DOHH2 (cell line): Measurements from ENCODE around the gene TYRO3.

Experiments used
- H3F3A ChIP-seq: fragments of 200-600 bp; sonication (generic), shearing (Covaris generic); 2 replicates; pipeline ENCODE4 v1.6.0; 2016; ENCODE audit warnings: antibody characterized with exemption, mild to moderate bottlenecking; ENCODE audit not compliant: control insufficient read depth, insufficient read depth
- H3K27ac ChIP-seq: fragments of 200-600 bp; sonication (generic); 2 replicates; pipeline ENCODE4 v1.5.1; 2014; ENCODE audit warnings: low read depth, mild to moderate bottlenecking, low read length, moderate library complexity
- H3K27me3 ChIP-seq: fragments of 200-600 bp; sonication (generic); 2 replicates; pipeline ENCODE4 v1.6.1; 2014; ENCODE audit warnings: mild to moderate bottlenecking, low read length, mixed read lengths; ENCODE audit not compliant: control insufficient read depth
- H3K36me3 ChIP-seq: fragments of 200-600 bp; sonication (generic); 2 replicates; pipeline ENCODE4 v1.6.1; 2014; ENCODE audit warnings: mild to moderate bottlenecking, low read length, moderate library complexity, mixed read lengths; ENCODE audit not compliant: control insufficient read depth
- H3K4me1 ChIP-seq: fragments of 200-600 bp; sonication (generic); 2 replicates; pipeline ENCODE4 v1.6.1; 2014; ENCODE audit warnings: mild to moderate bottlenecking, low read length, mixed read lengths; ENCODE audit not compliant: control insufficient read depth
- H3K4me2 ChIP-seq: fragments of 200-600 bp; sonication (generic); 2 replicates; pipeline ENCODE4 v1.6.0; 2014; ENCODE audit warnings: mild to moderate bottlenecking, low read length, moderate library complexity
- H3K4me3 ChIP-seq: fragments of 200-600 bp; sonication (generic); 2 replicates; pipeline ENCODE4 v1.5.1; 2014; ENCODE audit warnings: mild to moderate bottlenecking, low read length, mixed read lengths
- H3K79me2 ChIP-seq: fragments of 200-600 bp; sonication (generic); 2 replicates; pipeline ENCODE4 v1.6.1; 2014; ENCODE audit warnings: mild to moderate bottlenecking, low read length, mixed read lengths; ENCODE audit not compliant: control insufficient read depth
- H3K9me2 ChIP-seq: fragments of 200-600 bp; sonication (generic); replicated peaks from 2 replicates; pipeline ENCODE4 v1.6.1; 2014; ENCODE audit warnings: mild to moderate bottlenecking, low read length, mixed read lengths; ENCODE audit not compliant: control insufficient read depth
- H3K9me3 ChIP-seq: fragments of 200-600 bp; sonication (generic); 2 replicates; pipeline ENCODE4 v1.6.1; 2014; ENCODE audit warnings: antibody characterized with exemption, low read length, mixed read lengths; ENCODE audit not compliant: control insufficient read depth, insufficient read depth
- H4K20me1 ChIP-seq: fragments of 200-600 bp; sonication (generic); 2 replicates; pipeline ENCODE4 v1.6.0; 2014; ENCODE audit warnings: low read depth, mild to moderate bottlenecking, antibody characterized with exemption, low read length, moderate library complexity; ENCODE audit not compliant: control insufficient read depth, insufficient read depth
- CTCF ChIP-seq: fragments of 200-600 bp; sonication (generic); IDR thresholded peaks from one replicate; pipeline ENCODE4 v1.5.1; 2014; ENCODE audit warnings: antibody characterized with exemption, mild to moderate bottlenecking, low read depth, low read length; ENCODE audit not compliant: poor library complexity, severe bottlenecking
- EZH2phosphoT487 ChIP-seq: fragments of 200-600 bp; sonication (generic); IDR thresholded peaks from 2 replicates; pipeline ENCODE4 v1.6.1; 2017; ENCODE audit warnings: borderline replicate concordance, mild to moderate bottlenecking, antibody characterized with exemption, low read length, moderate library complexity, mixed read lengths

TYRO3 gene

GRCh38 chr15:41597787-41598186 lies 38.8 kb downstream of the TYRO3 start:
- H4K20me1 ChIP-seq, result no peaks in the 10 kb centered on the region
- H3K9me3 ChIP-seq, result no peaks in the 10 kb centered on the region
- H3K4me2 ChIP-seq, result no peak overlapping the region
- H3K27ac ChIP-seq, result no peak overlapping the region
- H3K36me3 ChIP-seq, result no peaks in the 10 kb centered on the region
- no peaks in the 10 kb centered on the region for H3F3A ChIP-seq
- TF ChIP-seq EZH2phosphoT487 (no peak), CTCF (no peak)
- H3K9me2 ChIP-seq, result no peaks in the 10 kb centered on the region
- H3K4me1 ChIP-seq, result no peaks in the 10 kb centered on the region
- H3K27me3 ChIP-seq, result no peaks in the 10 kb centered on the region; the same call in 1 of the 2 replicates
- no peak overlapping the region for H3K4me3 ChIP-seq
- H3K79me2 ChIP-seq, result no peaks in the 10 kb centered on the region

- Histone ChIP-seq H4K20me1 (no peaks in the 10 kb centered on the region), H3K4me2 (no peak overlapping the region), H3K27ac (no peak overlapping the region), H3K79me2 (no peaks in the 10 kb centered on the region), H3K36me3 (no peaks in the 10 kb centered on the region), H3F3A (no peaks in the 10 kb centered on the region), H3K27me3 (peaks cover 12% of the 10 kb centered on the region), H3K4me1 (peaks cover 3% of the 10 kb centered on the region), H3K9me3 (no peaks in the 10 kb centered on the region), H3K4me3 (no peak overlapping the region), H3K9me2 (no peaks in the 10 kb centered on the region)
- no peak for TF ChIP-seq EZH2phosphoT487
- no peak for TF ChIP-seq CTCF
Observed at GRCh38 chr15:41599061-41599460, 40.0 kb downstream of the TYRO3 start.

- Histone ChIP-seq H3K27ac (no peak overlapping the region), H4K20me1 (no peaks in the 10 kb centered on the region), H3K79me2 (no peaks in the 10 kb centered on the region), H3F3A (no peaks in the 10 kb centered on the region), H3K36me3 (no peaks in the 10 kb centered on the region), H3K4me2 (peak overlapping the region; percentile 14), H3K9me2 (no peaks in the 10 kb centered on the region), H3K9me3 (no peaks in the 10 kb centered on the region), H3K4me3 (no peak overlapping the region), H3K4me1 (peaks cover 9% of the 10 kb centered on the region), H3K27me3 (peaks cover 30% of the 10 kb centered on the region)
- no peak for TF ChIP-seq CTCF
- TF ChIP-seq EZH2phosphoT487, result no peak
Observed at GRCh38 chr15:41603411-41603935, 44.5 kb downstream of the TYRO3 start.
